ENCODE results near the gene LCNL1.
"Not testable (repeated sequence)": the region's sequence is repeated elsewhere in the genome, so short reads cannot be mapped to it uniquely, and the experiment has no call there.

The LCNL1 gene

DNA sequence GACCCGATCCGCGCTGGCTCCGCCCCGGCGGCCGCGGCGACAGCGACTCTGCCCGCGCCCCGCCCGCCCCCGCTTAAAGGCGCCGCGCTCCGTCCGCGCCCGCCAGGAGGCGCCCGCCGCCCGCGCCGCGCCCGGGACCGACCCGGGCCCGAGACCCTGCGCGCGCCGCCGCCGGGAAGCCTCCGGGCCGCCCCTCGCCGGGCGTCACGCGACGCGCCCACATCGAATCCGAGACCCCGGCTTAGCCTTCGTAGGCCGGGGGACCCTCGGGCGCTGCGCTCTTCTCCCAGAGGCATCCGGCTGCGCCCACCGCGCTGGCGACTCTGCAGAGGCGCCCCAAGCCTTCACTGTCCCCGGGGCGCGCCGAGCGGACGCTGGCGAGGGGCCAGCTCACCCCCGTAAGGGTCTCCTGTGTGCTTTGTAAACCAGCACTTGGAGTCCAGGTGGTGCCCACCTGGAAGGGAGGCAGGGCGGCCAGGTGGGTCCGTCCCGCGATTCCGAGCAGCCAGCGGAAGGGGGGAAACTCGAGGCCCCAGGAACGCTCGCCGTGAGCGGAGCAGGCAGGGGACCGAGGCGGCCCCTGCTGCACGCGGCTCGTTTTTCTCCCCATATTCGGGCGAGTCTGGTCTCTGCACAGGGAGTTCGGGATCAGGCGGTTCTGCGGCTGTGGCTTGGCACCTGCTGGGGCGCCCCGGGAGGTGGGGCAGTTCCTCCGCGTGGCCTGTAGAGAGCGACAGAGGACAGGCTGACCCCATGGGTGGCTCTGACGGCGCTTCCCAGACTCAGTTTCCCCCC is 45.7 kb downstream of the LCNL1 start:
- peak; percentile 81 for DNase-seq

DNA sequence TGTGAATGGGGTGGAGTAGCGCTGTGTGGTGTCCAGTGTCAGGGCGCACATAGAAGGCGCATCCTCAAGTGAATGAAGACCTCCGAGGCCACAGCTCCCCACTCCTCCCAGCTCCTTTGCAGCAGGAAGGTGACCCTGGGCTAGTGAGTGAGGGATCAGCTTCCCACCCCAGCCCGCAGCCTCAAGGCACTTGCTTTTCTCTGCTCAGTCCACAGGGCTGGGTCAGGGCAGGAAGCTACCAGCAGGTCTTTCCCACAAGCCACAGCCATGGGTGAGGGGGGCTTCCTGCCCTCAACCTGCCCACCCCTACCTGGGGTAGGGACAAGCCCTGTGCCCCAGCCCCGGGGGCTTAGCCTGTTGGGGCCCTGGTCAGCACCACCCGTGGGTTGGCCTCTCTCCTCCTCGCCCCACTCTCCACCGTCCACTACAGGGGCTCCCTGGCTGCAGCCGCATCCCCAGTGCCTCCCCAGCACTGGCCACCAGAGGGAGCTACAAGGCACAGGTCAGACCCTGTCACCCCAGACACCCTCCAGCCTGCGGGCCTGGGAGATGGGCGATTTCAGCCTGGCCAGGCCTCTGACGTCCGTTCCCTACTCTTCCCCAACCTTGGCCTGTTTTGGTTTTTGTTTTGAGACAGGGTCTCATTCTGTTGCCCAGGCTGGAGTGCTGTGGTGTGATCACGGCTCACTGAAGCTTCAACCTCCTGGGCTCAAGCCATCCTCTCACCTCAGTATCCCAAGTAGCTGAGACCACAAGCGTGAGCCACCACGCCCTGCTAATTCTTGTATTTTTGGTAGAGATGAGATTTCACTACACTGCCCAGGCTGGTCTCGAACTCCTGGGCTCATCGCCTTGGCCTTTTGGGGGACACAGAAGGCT is 46.5 kb downstream of the LCNL1 start:
- peak; percentile 87 for DNase-seq

DNA sequence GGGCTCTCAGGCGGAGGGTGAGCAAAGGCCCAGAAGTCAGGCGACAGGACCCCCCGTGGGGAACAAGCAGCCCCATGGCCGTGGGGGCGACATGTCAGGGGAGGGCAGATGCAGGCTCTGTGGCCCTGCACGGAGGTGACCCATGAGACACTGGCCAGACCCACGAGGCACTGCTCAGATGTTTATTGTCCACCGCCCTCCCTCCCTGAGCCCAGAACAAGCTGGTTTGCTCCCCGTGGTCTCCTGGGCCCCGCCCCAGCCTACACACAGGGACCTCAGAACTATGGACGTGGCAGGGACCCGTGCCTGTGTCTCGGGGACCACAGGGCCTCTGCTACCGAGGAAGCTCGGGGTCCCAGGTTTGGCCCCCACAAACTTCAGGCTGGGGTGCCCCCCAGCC is 47.2 kb downstream of the LCNL1 start:
- peak; percentile 71 for DNase-seq

DNA sequence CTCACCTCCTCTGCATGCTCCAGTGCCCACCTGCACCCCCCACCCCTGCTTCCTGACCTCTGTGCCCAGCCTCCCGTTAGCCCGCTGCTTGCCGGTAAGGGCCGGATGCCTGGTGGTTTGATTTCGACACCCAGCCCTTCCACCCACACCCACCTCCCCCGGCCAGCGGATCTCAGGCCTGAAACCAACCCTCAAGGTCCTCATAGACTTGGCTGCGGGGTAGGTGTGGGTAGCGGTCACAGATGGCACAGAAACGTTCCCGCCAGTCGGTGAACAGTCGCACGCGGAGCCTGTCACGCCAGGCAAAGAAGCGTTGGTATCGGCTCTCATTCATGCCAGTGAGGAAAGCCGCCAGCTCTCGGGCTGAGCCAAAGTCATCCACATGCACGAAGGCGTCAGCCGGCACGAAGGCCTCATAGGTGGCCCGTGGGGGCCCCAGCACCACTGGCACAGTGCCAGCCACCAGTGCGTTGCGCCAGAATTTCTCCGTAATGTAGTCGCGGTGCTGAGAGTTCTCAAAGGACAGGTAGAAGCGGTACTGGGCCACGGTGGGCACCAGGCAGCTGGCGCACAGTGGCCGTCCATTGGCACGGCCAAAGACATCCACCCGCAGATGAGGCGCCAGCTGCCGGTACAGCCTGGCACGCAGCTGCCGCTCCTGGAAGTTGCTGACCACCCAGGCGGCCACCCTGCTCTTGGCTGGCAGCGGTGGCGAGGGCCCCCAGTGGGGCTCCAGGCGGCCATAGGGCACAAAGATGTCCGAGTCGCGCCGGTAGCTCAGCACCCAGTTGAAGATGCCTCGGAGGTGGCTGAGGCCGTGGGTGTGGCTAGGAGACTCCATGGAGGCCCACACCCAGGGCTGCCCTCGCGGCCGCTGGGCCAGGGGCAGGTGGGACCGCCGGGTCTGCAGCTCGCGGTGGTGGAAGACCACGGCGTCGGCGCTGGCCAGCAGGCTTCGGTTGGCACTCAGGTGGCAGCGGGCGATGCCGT is 48.0 kb downstream of the LCNL1 start:
- DNase-seq = peak; percentile 93

DNA sequence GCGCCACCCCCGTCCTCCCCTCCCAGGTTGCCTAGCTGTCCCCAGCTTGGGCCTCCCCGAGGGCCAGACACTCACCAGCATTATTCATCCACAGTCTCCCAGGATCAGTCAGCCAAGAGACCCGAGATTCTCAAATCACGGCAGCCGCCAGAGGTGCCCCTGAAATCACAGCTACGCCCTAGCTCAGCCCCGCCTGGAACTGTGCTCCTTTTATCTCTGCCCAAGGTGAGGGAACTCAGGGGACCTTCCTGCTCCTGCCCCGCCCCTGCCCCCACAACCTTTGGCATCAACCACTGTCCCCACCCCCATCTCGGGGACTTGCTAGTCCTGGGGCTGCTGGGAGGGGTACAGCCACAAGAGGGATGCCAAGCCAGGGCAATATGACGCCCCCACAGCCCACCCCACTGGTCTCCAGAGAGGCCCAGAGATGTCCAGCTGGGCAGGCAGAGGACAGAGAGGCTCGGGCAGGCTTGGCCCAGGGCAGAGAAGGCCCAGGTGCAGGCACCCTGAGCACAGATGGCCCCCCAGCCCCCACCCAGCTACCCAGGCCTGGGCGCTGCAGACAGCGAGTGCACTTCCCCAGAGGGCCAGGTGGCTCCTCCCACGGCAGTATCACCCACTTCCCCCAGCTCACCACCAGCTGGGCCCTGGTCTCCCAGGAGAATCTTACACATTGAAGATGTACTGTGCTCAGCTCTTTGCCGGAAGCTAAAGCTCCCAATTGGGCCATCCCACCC is 49.3 kb downstream of the LCNL1 start, which contains the start of gene FUT7:
Gene FUT7 (minus strand): TSS at position 185 of the 737 bp plus-strand sequence. CDS start 97 bp downstream, at position 88.
- DNase-seq = peak; percentile 77

DNA sequence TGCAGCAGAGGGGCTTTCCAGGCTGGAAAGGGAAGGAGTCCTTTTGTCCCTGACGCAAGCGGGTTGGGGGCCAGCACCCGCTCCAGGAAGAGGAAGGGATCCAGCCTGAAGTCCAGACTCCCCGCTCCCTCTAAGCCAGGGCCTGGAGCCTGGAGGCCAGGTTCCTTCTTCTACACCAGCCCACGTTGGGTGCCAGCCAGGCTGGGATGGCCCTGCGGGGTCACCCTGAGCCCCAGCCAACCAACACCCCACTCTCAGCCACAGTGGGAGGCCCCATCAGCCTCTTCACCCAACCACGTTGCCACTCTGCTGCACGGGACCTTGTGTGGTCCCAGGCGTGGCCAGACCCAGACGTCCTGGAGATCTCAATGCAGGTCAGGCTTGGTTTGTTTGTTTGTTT is 50.1 kb downstream of the LCNL1 start:
- peak; percentile 86 for DNase-seq

DNA sequence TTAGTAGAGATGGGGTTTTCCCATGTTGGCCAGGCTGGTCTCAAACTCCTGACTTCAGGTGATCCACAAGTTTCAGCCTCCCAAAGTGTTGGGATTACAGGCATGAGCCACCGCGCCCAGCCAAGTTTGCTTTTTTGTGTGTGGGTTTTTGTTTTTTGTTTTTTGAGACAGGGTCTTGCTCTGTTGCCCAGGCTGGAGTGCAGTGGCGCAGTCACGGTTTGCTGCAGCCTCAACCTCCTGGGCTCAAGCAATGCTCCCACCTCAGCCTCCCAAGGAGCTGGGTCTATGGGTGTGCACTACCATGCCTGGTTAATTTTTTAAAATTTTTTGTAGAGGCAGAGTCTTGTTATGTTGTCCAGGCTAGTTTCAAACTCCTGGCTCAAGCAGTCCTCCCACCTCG is 50.7 kb downstream of the LCNL1 start:
- not testable (repeated sequence) for DNase-seq

DNA sequence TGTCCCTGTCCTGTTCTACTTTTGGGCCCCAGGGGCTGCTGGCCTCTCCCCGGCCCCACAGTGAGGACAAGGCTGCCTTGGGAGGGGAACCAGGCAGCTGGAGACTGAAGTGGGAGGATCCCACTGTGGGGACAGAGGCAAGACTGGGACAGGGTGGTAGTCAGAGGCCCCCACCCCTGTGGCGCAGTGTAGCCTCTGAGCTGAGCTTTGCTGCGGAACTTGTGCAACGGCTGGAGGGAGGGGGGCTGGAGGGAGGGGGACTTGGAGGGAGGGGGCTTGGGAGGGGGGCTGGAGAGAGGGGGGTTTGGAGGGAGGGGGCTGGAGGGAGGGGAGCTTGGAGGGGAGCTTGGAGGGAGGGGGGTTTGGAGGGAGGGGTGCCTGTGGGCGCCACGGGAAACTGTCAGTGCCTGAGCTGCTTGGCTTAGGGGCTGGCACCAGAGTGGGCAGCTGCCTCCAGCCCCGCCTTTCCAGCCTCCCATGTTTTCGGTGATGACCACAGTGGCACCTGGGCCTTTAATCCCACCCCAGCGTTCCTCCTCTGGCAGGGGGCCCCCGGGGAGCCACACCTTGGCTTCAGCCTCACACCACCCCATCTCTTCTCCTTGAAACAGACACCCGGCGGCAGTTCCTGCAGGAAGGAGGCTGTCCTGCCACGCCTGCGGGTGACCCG is 51.4 kb downstream of the LCNL1 start:
- peak; percentile 78 for DNase-seq

DNA sequence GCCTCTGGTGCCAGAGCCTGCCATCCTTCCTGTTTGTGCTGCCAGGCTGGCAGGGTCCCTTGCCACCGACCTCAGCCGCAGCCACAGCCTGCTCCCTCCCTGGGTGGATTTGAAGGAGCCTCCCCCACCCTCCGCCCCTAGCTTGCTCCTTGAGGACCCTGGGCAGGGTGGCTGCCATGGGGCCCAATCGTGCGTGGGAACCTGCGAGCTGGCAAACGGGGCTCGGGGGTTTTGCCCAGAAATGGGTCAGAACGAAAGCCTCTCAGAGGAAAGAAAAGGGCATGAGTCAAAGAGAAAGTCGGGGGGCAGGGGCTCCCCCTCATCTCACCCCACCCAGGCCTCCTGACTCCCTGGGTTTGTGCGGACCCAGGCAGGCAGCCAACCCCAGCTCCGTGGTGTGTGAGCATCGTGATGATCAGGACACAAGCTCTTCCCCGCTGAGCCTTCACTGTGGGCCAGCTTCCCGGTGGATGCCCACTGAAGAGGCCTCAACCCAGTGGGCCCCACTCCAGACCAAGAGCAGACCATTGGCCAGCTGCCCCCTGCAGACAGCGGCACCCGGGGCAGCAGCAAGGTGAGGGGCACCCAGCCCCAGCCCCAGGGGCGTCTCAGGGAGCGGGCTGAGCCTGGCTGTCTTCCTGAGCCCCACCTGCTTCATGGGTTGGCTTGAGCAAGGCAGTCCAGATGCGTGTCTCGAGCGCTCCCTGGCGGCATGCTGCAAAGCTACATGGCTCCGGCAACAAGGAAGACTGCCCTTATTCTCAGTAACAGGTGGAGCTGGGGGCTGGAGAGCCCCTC is 52.1 kb downstream of the LCNL1 start:
- DNase-seq = peak; percentile 95
